HEK293 (cell line): Measurements from ENCODE around the gene FAM83F.

Source experiments
- CTCF ChIA-PET: fragments of 350-600 bp; formaldehyde crosslinking; extraction: SDS; loops from one replicate; lab custom pipeline; 2021; ENCODE audit warnings: antibody characterized with exemption; lab: Yijun Ruan, JAX
- POLR2A ChIA-PET: fragments of 300-600 bp; formaldehyde crosslinking; extraction: SDS; loops from one replicate; lab custom pipeline; 2020; ENCODE audit warnings: antibody characterized with exemption, inconsistent platforms; lab: Yijun Ruan, JAX
- H3K27ac ChIP-seq: fragments of 200-500 bp; sonication (Bioruptor generic); 2 replicates; pipeline ENCODE4 v1.5.1; 2014; ENCODE audit warnings: low read depth, low read length, control low read depth, inconsistent platforms; ENCODE audit errors: extremely low read depth
- H3K36me3 ChIP-seq, 2 experiments: fragments of 200-500 bp in 1 of 2; sonication (Bioruptor generic) in 1 of 2; 1 replicate in 1 of 2; 2 replicates in 1 of 2; pipeline ENCODE4 v1.5.1; 2014 to 2017; ENCODE audit warnings: inconsistent platforms in 2 of 2, low read length in 2 of 2; ENCODE audit not compliant: control insufficient read depth in 2 of 2, insufficient read depth in 1 of 2
- H3K4me1 ChIP-seq: fragments of 200-500 bp; sonication (Bioruptor generic); 2 replicates; pipeline ENCODE4 v1.5.1; 2014; ENCODE audit warnings: mild to moderate bottlenecking, low read length, inconsistent platforms; ENCODE audit not compliant: control insufficient read depth, insufficient read depth
- H3K4me3 ChIP-seq: 2 replicates; pipeline ENCODE4 v1.5.1; 2011; ENCODE audit warnings: low read depth, mild to moderate bottlenecking, control low read depth, low read length, moderate library complexity
- H3K9me3 ChIP-seq: fragments of 200-500 bp; sonication (Bioruptor generic); 2 replicates; pipeline ENCODE4 v1.5.1; 2014; ENCODE audit warnings: low read depth, low read length, inconsistent platforms; ENCODE audit not compliant: control insufficient read depth, insufficient read depth
- BCL11B ChIP-seq: fragments of 450-650 bp; formaldehyde crosslinking; IDR thresholded peaks from 2 replicates; pipeline ENCODE4 v1.5.1; 2016; ENCODE audit warnings: low read depth, missing biosample characterization, missing genetic modification characterization
- GLI4 ChIP-seq: fragments of 450-650 bp; formaldehyde crosslinking; IDR thresholded peaks from 2 replicates; pipeline ENCODE4 v1.5.1; 2016; ENCODE audit warnings: missing biosample characterization, missing genetic modification characterization
- PRDM6 ChIP-seq: fragments of 450-650 bp; formaldehyde crosslinking; IDR thresholded peaks from 2 replicates; pipeline ENCODE4 v1.5.1; 2017; ENCODE audit warnings: missing biosample characterization, missing genetic modification characterization
- SALL2 ChIP-seq: fragments of 450-650 bp; formaldehyde crosslinking; IDR thresholded peaks from 2 replicates; pipeline ENCODE4 v1.5.0; 2017; ENCODE audit warnings: missing biosample characterization, mild to moderate bottlenecking, missing genetic modification characterization, borderline replicate concordance
- SCRT1 ChIP-seq: fragments of 450-650 bp; formaldehyde crosslinking; IDR thresholded peaks from 2 replicates; pipeline ENCODE4 v1.5.1; 2016; ENCODE audit warnings: missing biosample characterization, missing genetic modification characterization, borderline replicate concordance
- ZNF132 ChIP-seq: fragments of 450-650 bp; formaldehyde crosslinking; IDR thresholded peaks from 2 replicates; pipeline ENCODE4 v1.5.1; 2017; ENCODE audit warnings: missing biosample characterization, missing genetic modification characterization, borderline replicate concordance
- ZNF175 ChIP-seq: fragments of 450-650 bp; formaldehyde crosslinking; IDR thresholded peaks from 2 replicates; pipeline ENCODE4 v1.5.1; 2016; ENCODE audit warnings: missing biosample characterization, missing genetic modification characterization
- ZNF211 ChIP-seq: fragments of 450-650 bp; formaldehyde crosslinking; IDR thresholded peaks from 2 replicates; pipeline ENCODE4 v1.5.1; 2016; ENCODE audit warnings: low read depth, missing biosample characterization, missing genetic modification characterization
- ZNF335 ChIP-seq: fragments of 450-650 bp; formaldehyde crosslinking; conservative IDR thresholded peaks from 2 replicates; pipeline ENCODE4 v1.5.1; 2016; ENCODE audit warnings: missing biosample characterization, missing genetic modification characterization
- ZNF549 ChIP-seq: fragments of 450-650 bp; IDR thresholded peaks from 2 replicates; pipeline ENCODE4 v1.5.1; 2018; ENCODE audit warnings: missing biosample characterization, missing genetic modification characterization, mild to moderate bottlenecking, inconsistent platforms, moderate library complexity
- ZNF560 ChIP-seq: fragments of 450-650 bp; formaldehyde crosslinking; IDR thresholded peaks from 2 replicates; pipeline ENCODE4 v1.5.1; 2017; ENCODE audit warnings: missing biosample characterization, missing genetic modification characterization, borderline replicate concordance
- ZNF585B ChIP-seq: fragments of 450-650 bp; formaldehyde crosslinking; IDR thresholded peaks from 2 replicates; pipeline ENCODE4 v1.5.1; 2016; ENCODE audit warnings: missing biosample characterization, missing genetic modification characterization
- ZNF654 ChIP-seq: fragments of 450-650 bp; formaldehyde crosslinking; IDR thresholded peaks from 2 replicates; pipeline ENCODE4 v1.5.1; 2016; ENCODE audit warnings: low read depth, missing biosample characterization, missing genetic modification characterization
- ZNF776 ChIP-seq: fragments of 450-650 bp; formaldehyde crosslinking; IDR thresholded peaks from 2 replicates; pipeline ENCODE4 v1.5.0; 2017; ENCODE audit warnings: missing biosample characterization, missing genetic modification characterization, borderline replicate concordance
- ZNF830 ChIP-seq: fragments of 450-650 bp; IDR thresholded peaks from 2 replicates; pipeline ENCODE4 v1.5.0; 2018; ENCODE audit warnings: missing biosample characterization, missing genetic modification characterization, low read depth, mild to moderate bottlenecking, moderate library complexity
- ZNF837 ChIP-seq: fragments of 450-650 bp; formaldehyde crosslinking; IDR thresholded peaks from 2 replicates; pipeline ENCODE4 v1.5.1; 2016; ENCODE audit warnings: missing biosample characterization, missing genetic modification characterization
- ZNF843 ChIP-seq: fragments of 450-650 bp; formaldehyde crosslinking; IDR thresholded peaks from 2 replicates; pipeline ENCODE4 v1.5.1; 2016; ENCODE audit warnings: missing biosample characterization, missing genetic modification characterization
- ZSCAN4 ChIP-seq: fragments of 450-650 bp; formaldehyde crosslinking; IDR thresholded peaks from 2 replicates; pipeline ENCODE4 v1.5.1; 2017; ENCODE audit warnings: missing biosample characterization, missing genetic modification characterization
- TF ChIP-seq, protein P1 (sequence below): fragments of 450-650 bp; formaldehyde crosslinking; IDR thresholded peaks from 2 replicates; pipeline ENCODE4 v1.5.1; 2016; ENCODE audit warnings: missing biosample characterization, missing genetic modification characterization
- TF ChIP-seq, protein P2 (sequence below): IDR thresholded peaks from 2 replicates; pipeline ENCODE4 v1.6.1; 2011; ENCODE audit warnings: mild to moderate bottlenecking, low read depth, low read length, borderline replicate concordance

Gene FAM83F

GRCh38 chr22:40057652-40058051, 62.9 kb downstream of the FAM83F start:
- POLR2A ChIA-PET: interaction anchor here (2.9 kb wide), 1 partner anchor 13 kb away, joined by 19 read pairs; no protein-coding TSS in a partner anchor
- 0 out of 2 replicates have a peak, but pooled peaks have one; percentile 7 for TF ChIP-seq PRDM6 (tag by site-specific recombination)
- TF ChIP-seq, protein P1, sequence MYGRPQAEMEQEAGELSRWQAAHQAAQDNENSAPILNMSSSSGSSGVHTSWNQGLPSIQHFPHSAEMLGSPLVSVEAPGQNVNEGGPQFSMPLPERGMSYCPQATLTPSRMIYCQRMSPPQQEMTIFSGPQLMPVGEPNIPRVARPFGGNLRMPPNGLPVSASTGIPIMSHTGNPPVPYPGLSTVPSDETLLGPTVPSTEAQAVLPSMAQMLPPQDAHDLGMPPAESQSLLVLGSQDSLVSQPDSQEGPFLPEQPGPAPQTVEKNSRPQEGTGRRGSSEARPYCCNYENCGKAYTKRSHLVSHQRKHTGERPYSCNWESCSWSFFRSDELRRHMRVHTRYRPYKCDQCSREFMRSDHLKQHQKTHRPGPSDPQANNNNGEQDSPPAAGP (tag by site-specific recombination): no peak
- CTCF ChIA-PET: no interaction called here
- no peaks in the 10 kb centered on the region for H3K36me3 ChIP-seq
- H3K4me1 ChIP-seq: peaks cover 13% of the 10 kb centered on the region
- no peak overlapping the region for H3K27ac ChIP-seq
- H3K4me3 ChIP-seq: no peak overlapping the region
- H3K9me3 ChIP-seq: no peaks in the 10 kb centered on the region

DNA sequence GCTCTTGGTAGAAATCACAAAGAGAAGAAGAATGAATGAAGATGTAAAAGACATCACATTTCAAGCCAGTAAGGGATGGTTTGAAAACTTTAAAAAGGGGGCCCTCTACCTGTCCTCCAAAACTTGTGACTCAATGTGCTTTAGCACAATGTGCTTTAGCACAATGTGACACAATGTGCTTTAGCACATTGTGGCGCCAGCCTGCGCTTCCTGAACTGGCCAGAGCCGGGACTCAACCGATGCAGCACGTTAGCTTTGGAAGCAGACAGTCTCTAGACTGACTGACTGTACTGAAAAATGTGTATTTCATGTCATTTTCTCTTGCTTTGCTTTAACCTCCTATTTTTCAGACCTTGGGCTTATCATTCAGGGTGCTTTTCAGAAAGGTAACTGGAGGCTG, 63.5 kb downstream of the FAM83F start:
- H3K36me3 ChIP-seq: no peaks in the 10 kb centered on the region
- CTCF ChIA-PET: no interaction called here
- POLR2A ChIA-PET: interaction anchor here (2.9 kb wide), 1 partner anchor 14 kb away, joined by 19 read pairs; no protein-coding TSS in a partner anchor
- no peaks in the 10 kb centered on the region for H3K9me3 ChIP-seq
- peaks cover 13% of the 10 kb centered on the region for H3K4me1 ChIP-seq
- TF ChIP-seq ZNF132 (tag by site-specific recombination) (no peak), ZSCAN4 (tag by site-specific recombination) (no peak), ZNF837 (tag by site-specific recombination) (no peak), ZNF211 (no peak), ZNF843 (no peak), ZNF654 (tag by site-specific recombination) (no peak), ZNF560 (tag by site-specific recombination) (no peak), GLI4 (tag by site-specific recombination) (no peak), ZNF585B (tag by site-specific recombination) (no peak)
- TF ChIP-seq, protein P1 (tag by site-specific recombination): no peak
- H3K27ac ChIP-seq: no peak overlapping the region
- H3K4me3 ChIP-seq: no peak overlapping the region

DNA sequence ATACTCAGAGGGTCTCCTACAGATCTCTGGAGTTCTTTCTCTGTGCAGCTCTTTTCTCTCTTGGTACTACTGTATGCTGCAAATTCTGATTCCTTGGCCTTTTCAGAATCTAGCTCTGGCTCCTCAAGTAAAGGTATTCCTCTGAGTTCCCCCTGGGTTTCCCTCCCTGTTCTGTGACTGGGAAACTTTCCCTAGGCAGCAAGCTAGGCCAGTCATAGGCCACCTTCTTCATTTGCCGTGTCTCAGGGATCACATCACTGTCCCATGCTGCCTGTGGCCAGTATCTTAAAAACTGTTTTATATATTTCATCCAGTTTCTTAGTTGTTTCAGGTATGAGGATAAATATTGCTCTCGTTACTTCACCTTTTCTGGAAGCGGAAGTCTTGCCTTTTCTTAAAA, 71.2 kb downstream of the FAM83F start:
- POLR2A ChIA-PET: interaction anchor here (1.1 kb wide), 1 partner anchor 22 kb away, joined by 4 read pairs; no protein-coding TSS in a partner anchor
- CTCF ChIA-PET: interaction anchor here (0.5 to 1.4 kb wide), 4 partner anchors 40 to 276 kb away, joined by 3 to 5 read pairs (median 4); no protein-coding TSS in a partner anchor
- TF ChIP-seq ZNF776 (tag by site-specific recombination) (no peak), ZNF175 (tag by site-specific recombination) (no peak), ZNF830 (tag by site-specific recombination) (no peak), SCRT1 (tag by site-specific recombination) (no peak), ZNF335 (no peak), SALL2 (tag by site-specific recombination) (no peak), ZNF549 (tag by site-specific recombination) (no peak), BCL11B (tag by site-specific recombination) (no peak)
- TF ChIP-seq, protein P2, sequence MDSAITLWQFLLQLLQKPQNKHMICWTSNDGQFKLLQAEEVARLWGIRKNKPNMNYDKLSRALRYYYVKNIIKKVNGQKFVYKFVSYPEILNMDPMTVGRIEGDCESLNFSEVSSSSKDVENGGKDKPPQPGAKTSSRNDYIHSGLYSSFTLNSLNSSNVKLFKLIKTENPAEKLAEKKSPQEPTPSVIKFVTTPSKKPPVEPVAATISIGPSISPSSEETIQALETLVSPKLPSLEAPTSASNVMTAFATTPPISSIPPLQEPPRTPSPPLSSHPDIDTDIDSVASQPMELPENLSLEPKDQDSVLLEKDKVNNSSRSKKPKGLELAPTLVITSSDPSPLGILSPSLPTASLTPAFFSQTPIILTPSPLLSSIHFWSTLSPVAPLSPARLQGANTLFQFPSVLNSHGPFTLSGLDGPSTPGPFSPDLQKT: no peak
- no peaks in the 10 kb centered on the region; a peak in 1 of 3 replicates for H3K36me3 ChIP-seq
- H3K4me1 ChIP-seq: peaks cover 8% of the 10 kb centered on the region
- no peak overlapping the region for H3K27ac ChIP-seq
- H3K9me3 ChIP-seq: no peaks in the 10 kb centered on the region
- H3K4me3 ChIP-seq: no peak overlapping the region
